K562 (cell line): ENCODE results near the gene XPC. TPM values are rescaled to one million over a fixed set of nuclear protein-coding genes. Genes with fewer than 3 reads are reported as not detected.

ENCODE experiments used
- ARID3B ChIP-seq: fragments of 250-450 bp; sonication (Bioruptor Pico); IDR thresholded peaks from 2 replicates; pipeline ENCODE4 v1.4.0; 2020; ENCODE audit warnings: borderline replicate concordance
- BCLAF1 ChIP-seq, 2 experiments: fragments of 450-650 bp in 1 of 2; IDR thresholded peaks; 2 replicates each; pipeline ENCODE4 v1.6.1; 2011 to 2017; ENCODE audit warnings: low read depth in 2 of 2, antibody characterized with exemption in 1 of 2, borderline replicate concordance in 1 of 2, low read length in 1 of 2, mild to moderate bottlenecking in 1 of 2, mixed read lengths in 1 of 2; ENCODE audit not compliant: control insufficient read depth in 1 of 2
- BRD9 ChIP-seq: fragments of 450-650 bp; IDR thresholded peaks from 2 replicates; pipeline ENCODE4 v1.6.1; 2018; ENCODE audit warnings: low read depth; ENCODE audit not compliant: partially characterized antibody
- CXXC5 ChIP-seq: fragments of 250-450 bp; sonication (Bioruptor Pico); IDR thresholded peaks from 2 replicates; pipeline ENCODE4 v1.8.0; 2022; ENCODE audit warnings: inconsistent platforms, mild to moderate bottlenecking, moderate library complexity
- DACH1 ChIP-seq: fragments of 450-650 bp; IDR thresholded peaks from 2 replicates; pipeline ENCODE4 v1.6.1; 2018; ENCODE audit not compliant: partially characterized antibody
- ELF2 ChIP-seq: fragments of 250-450 bp; sonication (Bioruptor Pico); IDR thresholded peaks from 2 replicates; pipeline ENCODE4 v1.5.0; 2021; ENCODE audit warnings: mild to moderate bottlenecking
- EP400 ChIP-seq: fragments of 450-650 bp; IDR thresholded peaks from 2 replicates; pipeline ENCODE4 v1.6.1; 2017; ENCODE audit warnings: antibody characterized with exemption, mild to moderate bottlenecking, moderate library complexity
- ESRRB ChIP-seq: fragments of 250-450 bp; sonication (Bioruptor Pico); IDR thresholded peaks from 2 replicates; pipeline ENCODE4 v1.5.0; 2020; ENCODE audit warnings: mild to moderate bottlenecking, moderate library complexity, borderline replicate concordance
- KDM1A ChIP-seq, 2 experiments: fragments of 450-650 bp; IDR thresholded peaks; 2 replicates each; pipeline ENCODE4 v1.6.1; 2016; ENCODE audit warnings: mild to moderate bottlenecking in 2 of 2
- KLF16 ChIP-seq: IDR thresholded peaks from 2 replicates; pipeline ENCODE4 v1.6.1; 2016; ENCODE audit warnings: antibody characterized with exemption
- PURB ChIP-seq: sonication (generic); formaldehyde crosslinking; IDR thresholded peaks from 2 replicates; pipeline ENCODE4 v1.9.0; 2021; ENCODE audit warnings: low read depth, mild to moderate bottlenecking, missing genetic modification reagents
- RFX5 ChIP-seq: IDR thresholded peaks from 2 replicates; pipeline ENCODE4 v1.6.1; 2011; ENCODE audit warnings: low read depth, mild to moderate bottlenecking, improper control_type of control experiment, low read length
- TARDBP ChIP-seq: fragments of 450-650 bp; IDR thresholded peaks from 2 replicates; pipeline ENCODE4 v1.6.1; 2016
- TSC22D4 ChIP-seq: fragments of 450-650 bp; IDR thresholded peaks from 2 replicates; pipeline ENCODE4 v1.6.1; 2016; ENCODE audit warnings: missing genetic modification characterization, missing biosample characterization, control low read depth
- ZNF197 ChIP-seq: fragments of 200-800 bp; sonication (Bioruptor generic); IDR thresholded peaks from 2 replicates; pipeline ENCODE4 v1.6.1; 2016; ENCODE audit warnings: low read depth, missing genetic modification characterization, missing compliant biosample characterization
- polyA plus RNA-seq, 8 experiments: library from polyadenylated mRNA; depleted of rRNA in 4 of 8; stranded (reverse) in 5 of 8; unstranded in 3 of 8; fragments of >200 nt; fragmentation: Nextera tagmentation in 2 of 8; fragmentation: Illumina TruSeq in 1 of 8; extraction: Ambion mirVana in 2 of 8; extraction: Trizol in 1 of 8; gene quantifications; 2 replicates each; pipeline versions ENCODE4 v1.2.1 to v1.2.3, GENCODE V29; 2011 to 2014; ENCODE audit warnings: inconsistent platforms in 1 of 8, missing spikeins in 1 of 8
- total RNA-seq, 7 experiments: library from RNA; depleted of rRNA in 6 of 7; stranded (reverse); fragments of >200 nt in 6 of 7; fragmentation: Illumina TruSeq in 2 of 7; extraction: Trizol in 2 of 7; gene quantifications; 2 replicates each; pipeline versions ENCODE4 v1.2.1 to v1.2.3, GENCODE V29; 2011 to 2021; ENCODE audit warnings: low replicate concordance in 1 of 7
- TF ChIP-seq, protein P1 (sequence below), 2 experiments: fragments of 450-650 bp; IDR thresholded peaks; 2 replicates each; pipeline ENCODE4 v1.6.1; 2016; ENCODE audit warnings: mild to moderate bottlenecking in 2 of 2, borderline replicate concordance in 1 of 2, low read depth in 1 of 2, moderate library complexity in 1 of 2

Gene XPC
- total and polyA plus RNA-seq, 9 of the 15 experiments (the other 6 are each of a cell fraction or from before 2014, with no cell fraction given) = 3.8 to 54.7 (median 41.3) TPM

DNA sequence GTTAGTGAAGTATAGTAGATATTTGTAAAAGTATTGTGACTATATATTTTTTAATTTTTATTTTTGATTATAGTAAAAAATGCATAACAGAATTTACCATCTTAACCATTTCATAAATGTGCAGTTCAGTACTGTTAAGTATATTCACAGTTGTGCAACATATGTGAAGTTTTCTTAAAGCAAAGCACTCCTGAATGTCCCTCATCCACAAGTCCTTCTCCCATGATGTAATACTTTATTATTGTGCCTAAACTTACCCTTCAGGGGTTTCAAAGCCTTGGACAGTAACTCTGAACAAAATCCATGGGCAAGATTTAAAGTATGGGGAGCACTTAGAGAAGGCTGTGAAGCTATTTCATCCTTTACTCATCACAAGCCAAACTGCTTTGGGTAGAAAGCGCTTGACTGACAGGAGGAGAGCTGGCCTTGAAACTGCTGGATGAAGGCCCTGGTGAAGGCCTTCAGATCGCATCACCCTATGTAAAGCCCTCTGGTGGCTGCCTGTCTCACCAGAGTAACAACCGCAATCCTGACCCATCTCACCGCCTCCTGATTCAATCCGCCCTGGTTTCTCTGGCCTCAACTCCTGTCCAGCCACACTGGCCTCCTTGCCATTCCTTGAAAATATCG is 28.3 kb upstream of the XPC start (continued):
- no peak for TF ChIP-seq ELF2
- TF ChIP-seq RFX5 = no peak
- TF ChIP-seq ARID3B (CRISPR knock-in tag) = no peak
- no peak for TF ChIP-seq KDM1A (IDR thresholded peaks at IDR 0.05)
- no peak for TF ChIP-seq TSC22D4
- TF ChIP-seq ESRRB = no peak
- TF ChIP-seq KLF16 = no peak
- TF ChIP-seq EP400 = 0 out of 2 replicates have a peak, but pooled peaks have one; percentile 25
- TF ChIP-seq, protein P1, sequence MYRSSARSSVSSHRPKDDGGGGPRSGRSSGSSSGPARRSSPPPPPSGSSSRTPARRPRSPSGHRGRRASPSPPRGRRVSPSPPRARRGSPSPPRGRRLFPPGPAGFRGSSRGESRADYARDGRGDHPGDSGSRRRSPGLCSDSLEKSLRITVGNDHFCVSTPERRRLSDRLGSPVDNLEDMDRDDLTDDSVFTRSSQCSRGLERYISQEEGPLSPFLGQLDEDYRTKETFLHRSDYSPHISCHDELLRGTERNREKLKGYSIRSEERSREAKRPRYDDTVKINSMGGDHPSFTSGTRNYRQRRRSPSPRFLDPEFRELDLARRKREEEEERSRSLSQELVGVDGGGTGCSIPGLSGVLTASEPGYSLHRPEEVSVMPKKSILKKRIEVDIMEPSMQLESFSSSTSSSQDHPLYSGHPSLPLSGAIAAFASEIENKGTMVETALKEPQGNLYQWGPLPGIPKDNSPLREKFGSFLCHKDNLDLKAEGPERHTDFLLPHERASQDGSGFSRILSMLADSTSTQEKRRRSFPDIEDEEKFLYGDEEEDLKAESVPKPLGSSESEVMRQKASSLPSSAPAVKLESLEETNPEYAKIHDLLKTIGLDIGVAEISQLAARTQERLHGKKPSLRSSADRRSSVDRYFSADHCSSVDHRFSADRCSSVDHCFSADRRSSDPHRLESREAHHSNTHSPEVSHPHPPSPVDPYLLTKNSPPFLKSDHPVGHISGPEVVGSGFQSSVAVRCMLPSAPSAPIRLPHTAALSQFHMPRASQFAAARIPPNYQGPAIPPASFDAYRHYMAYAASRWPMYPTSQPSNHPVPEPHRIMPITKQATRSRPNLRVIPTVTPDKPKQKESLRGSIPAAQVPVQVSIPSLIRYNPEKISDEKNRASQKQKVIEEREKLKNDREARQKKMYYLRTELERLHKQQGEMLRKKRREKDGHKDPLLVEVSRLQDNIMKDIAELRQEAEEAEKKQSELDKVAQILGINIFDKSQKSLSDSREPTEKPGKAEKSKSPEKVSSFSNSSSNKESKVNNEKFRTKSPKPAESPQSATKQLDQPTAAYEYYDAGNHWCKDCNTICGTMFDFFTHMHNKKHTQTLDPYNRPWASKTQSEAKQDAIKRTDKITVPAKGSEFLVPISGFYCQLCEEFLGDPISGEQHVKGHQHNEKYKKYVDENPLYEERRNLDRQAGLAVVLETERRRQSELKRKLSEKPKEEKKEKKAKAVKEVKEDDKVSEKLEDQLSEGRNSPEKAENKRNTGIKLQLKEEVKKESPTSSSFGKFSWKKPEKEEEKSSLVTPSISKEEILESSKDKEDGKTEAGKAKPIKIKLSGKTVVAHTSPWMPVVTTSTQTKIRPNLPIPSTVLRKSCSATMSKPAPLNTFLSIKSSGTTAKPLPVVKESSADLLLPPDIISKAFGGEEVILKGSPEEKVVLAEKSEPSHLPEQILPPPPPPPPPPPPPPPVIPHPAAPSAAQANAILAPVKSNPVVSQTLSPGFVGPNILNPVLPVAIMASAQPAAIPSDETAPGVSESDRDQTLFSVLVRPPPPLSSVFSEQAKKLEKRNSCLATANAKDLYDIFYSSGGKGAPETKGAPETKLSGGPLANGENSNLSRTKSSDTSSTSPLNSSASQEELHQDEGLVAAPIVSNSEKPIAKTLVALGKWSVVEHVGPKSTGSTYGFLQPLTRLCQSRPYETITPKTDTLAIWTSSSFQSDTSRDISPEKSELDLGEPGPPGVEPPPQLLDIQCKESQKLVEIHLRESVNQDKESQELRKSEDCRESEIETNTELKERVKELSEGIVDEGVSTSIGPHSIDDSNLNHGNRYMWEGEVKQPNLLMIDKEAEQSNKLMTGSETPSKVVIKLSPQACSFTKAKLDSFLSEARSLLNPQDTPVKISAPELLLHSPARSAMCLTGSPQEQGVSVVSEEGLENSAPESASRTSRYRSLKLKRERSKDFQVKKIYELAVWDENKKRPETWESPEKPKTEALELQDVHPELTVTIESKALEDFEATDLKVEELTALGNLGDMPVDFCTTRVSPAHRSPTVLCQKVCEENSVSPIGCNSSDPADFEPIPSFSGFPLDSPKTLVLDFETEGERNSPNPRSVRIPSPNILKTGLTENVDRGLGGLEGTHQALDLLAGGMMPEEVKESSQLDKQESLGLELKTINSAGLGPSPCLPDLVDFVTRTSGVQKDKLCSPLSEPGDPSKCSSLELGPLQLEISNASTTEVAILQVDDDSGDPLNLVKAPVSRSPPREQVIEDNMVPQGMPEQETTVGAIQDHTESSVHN (IDR thresholded peaks at IDR 0.05; ENCODE audit: borderline replicate concordance in 1 of 2, low read depth in 1 of 2) = no peak
- TF ChIP-seq PURB (CRISPR knock-in tag) = no peak
- no peak for TF ChIP-seq DACH1
- no peak for TF ChIP-seq BRD9
- no peak for TF ChIP-seq TARDBP
- TF ChIP-seq CXXC5 = peak; percentile 43
- TF ChIP-seq BCLAF1 (IDR thresholded peaks at IDR 0.05; ENCODE audit: borderline replicate concordance in 1 of 2, control insufficient read depth in 1 of 2, low read depth in 2 of 2, low read length in 1 of 2) = no peak
- TF ChIP-seq ZNF197 (CRISPR knock-in tag) = no peak
